GM19099 (cell line): ENCODE data around the gene PTER.

Experiments
- POLR2A ChIP-seq: IDR thresholded peaks from 3 replicates; pipeline ENCODE4 v1.6.1; 2011; ENCODE audit warnings: low read depth; ENCODE audit not compliant: insufficient read length; ENCODE audit errors: extremely low read depth

The PTER gene

GRCh38 chr10:16436758-16437539, at the start of gene PTER:
Gene PTER (plus strand): TSS chr10:16437010. CDS start chr10:16484385, 47,375 bp downstream.
- peak; percentile 87 for TF ChIP-seq POLR2A

GRCh38 chr10:16392531-16393069, 44.2 kb upstream of the PTER start:
- no peak for TF ChIP-seq POLR2A

- TF ChIP-seq POLR2A: no peak
Observed at GRCh38 chr10:16393271-16393858, 43.4 kb upstream of the PTER start.

- TF ChIP-seq POLR2A: no peak
Observed at GRCh38 chr10:16401416-16401815, 35.4 kb upstream of the PTER start.

GRCh38 chr10:16408379-16408778, 28.4 kb upstream of the PTER start:
- no peak for TF ChIP-seq POLR2A

GRCh38 chr10:16417341-16417740, 19.5 kb upstream of the PTER start:
- TF ChIP-seq POLR2A: no peak

GRCh38 chr10:16423599-16423998, 13.2 kb upstream of the PTER start:
- no peak for TF ChIP-seq POLR2A

- TF ChIP-seq POLR2A: no peak
Observed at GRCh38 chr10:16425449-16425848, 11.4 kb upstream of the PTER start.

GRCh38 chr10:16429539-16429938, 7.3 kb upstream of the PTER start:
- TF ChIP-seq POLR2A: no peak

- no peak for TF ChIP-seq POLR2A
Observed at GRCh38 chr10:16436367-16436757, 448 bp upstream of the PTER start.

GRCh38 chr10:16437540-16437894, 707 bp downstream of the PTER start:
- no peak for TF ChIP-seq POLR2A

- TF ChIP-seq POLR2A: no peak
Observed at GRCh38 chr10:16439295-16439694, 2.5 kb downstream of the PTER start.

GRCh38 chr10:16440396-16441133, 3.8 kb downstream of the PTER start:
- no peak for TF ChIP-seq POLR2A

- no peak for TF ChIP-seq POLR2A
Observed at GRCh38 chr10:16441173-16441840, 4.5 kb downstream of the PTER start.

GRCh38 chr10:16442914-16443313, 6.1 kb downstream of the PTER start:
- no peak for TF ChIP-seq POLR2A

GRCh38 chr10:16445770-16446469, 9.1 kb downstream of the PTER start:
- TF ChIP-seq POLR2A: no peak
